Measurements from ENCODE around the gene CD48. TPM values are rescaled to one million over a fixed set of nuclear protein-coding genes. Genes with fewer than 3 reads are reported as not detected.

Gene CD48
- total and polyA plus RNA-seq, 7 donors, result 2.9 to 112 (median 4.5) TPM

- Histone ChIP-seq H3K4me1 (no peaks in the 10 kb centered on the region), H3K27me3 (no peaks in the 10 kb centered on the region), H3K4me3 (no peak overlapping the region), H3K36me3 (no peaks in the 10 kb centered on the region), H3K27ac (no peak overlapping the region), H3K9me3 (no peaks in the 10 kb centered on the region)
- intact Hi-C loops (cut with DNase I), result no loop called here
- WGBS, 2 donors, result 87 to 92% methylated on average over 8 of the region's 8 CpGs
- no peak for DNase-seq
- TF ChIP-seq CTCF (IDR thresholded peaks at IDR 0.05) (no peak), EP300 (IDR thresholded peaks at IDR 0.05) (no peak), POLR2A (IDR thresholded peaks at IDR 0.05) (no peak), POLR2AphosphoS5 (IDR thresholded peaks at IDR 0.05) (no peak)
Observed at GRCh38 chr1:160658162-160658813, 53.3 kb downstream of the CD48 start.

GRCh38 chr1:160657250-160657781 is 54.3 kb downstream of the CD48 start:
- Histone ChIP-seq H3K27ac (no peak overlapping the region), H3K9me3 (no peaks in the 10 kb centered on the region), H3K4me1 (no peaks in the 10 kb centered on the region), H3K4me3 (no peak overlapping the region), H3K27me3 (no peaks in the 10 kb centered on the region), H3K36me3 (no peaks in the 10 kb centered on the region)
- DNase-seq, result no peak
- 70 to 80% methylated on average over 5 of the region's 5 CpGs for WGBS, 2 donors
- intact Hi-C loops (cut with DNase I), result no loop called here
- TF ChIP-seq CTCF (IDR thresholded peaks at IDR 0.05) (no peak), POLR2AphosphoS5 (IDR thresholded peaks at IDR 0.05) (no peak), EP300 (IDR thresholded peaks at IDR 0.05) (no peak), POLR2A (IDR thresholded peaks at IDR 0.05) (no peak)

GRCh38 chr1:160656737-160657136 is 54.9 kb downstream of the CD48 start:
- Histone ChIP-seq H3K36me3 (no peaks in the 10 kb centered on the region), H3K4me3 (no peak overlapping the region), H3K27me3 (no peaks in the 10 kb centered on the region), H3K4me1 (no peaks in the 10 kb centered on the region), H3K27ac (no peak overlapping the region), H3K9me3 (no peaks in the 10 kb centered on the region)
- no peak for DNase-seq
- WGBS, 2 donors, result 78 to 80% methylated on average over 3 of the region's 3 CpGs
- intact Hi-C loops (cut with DNase I), result no loop called here
- TF ChIP-seq POLR2AphosphoS5 (IDR thresholded peaks at IDR 0.05), result no peak
- TF ChIP-seq POLR2A (IDR thresholded peaks at IDR 0.05), result no peak
- no peak for TF ChIP-seq EP300 (IDR thresholded peaks at IDR 0.05)
- no peak for TF ChIP-seq CTCF (IDR thresholded peaks at IDR 0.05)

- DNase-seq, result no peak
- Histone ChIP-seq H3K4me1 (no peaks in the 10 kb centered on the region), H3K4me3 (no peak overlapping the region), H3K36me3 (no peaks in the 10 kb centered on the region), H3K9me3 (no peaks in the 10 kb centered on the region), H3K27ac (no peak overlapping the region), H3K27me3 (no peaks in the 10 kb centered on the region)
- WGBS, 2 donors, result 76 to 95% methylated on average over 2 of the region's 2 CpGs
- TF ChIP-seq POLR2AphosphoS5 (IDR thresholded peaks at IDR 0.05) (no peak), POLR2A (IDR thresholded peaks at IDR 0.05) (no peak), CTCF (IDR thresholded peaks at IDR 0.05) (no peak), EP300 (IDR thresholded peaks at IDR 0.05) (no peak)
- intact Hi-C loops (cut with DNase I), result no loop called here
Observed at GRCh38 chr1:160653620-160654016, 58.0 kb downstream of the CD48 start.
